GM06990 (cell line): ENCODE measurements around the gene SEC14L6.
A peak's percentile ranks its signal among the peaks of the same experiment; 100 is the strongest.

Experiments used
- DNase-seq: peaks from one replicate; pipeline ENCODE4 v3.0.0-alpha.2; 2011; ENCODE audit not compliant: insufficient read length; ENCODE audit errors: extremely low read depth
- H3K27me3 ChIP-seq: replicated peaks from 2 replicates; pipeline ENCODE4 v1.6.0; 2011; ENCODE audit warnings: low read length; ENCODE audit not compliant: control insufficient read depth, insufficient read depth
- H3K36me3 ChIP-seq: 2 replicates; pipeline ENCODE4 v1.5.1; 2011; ENCODE audit warnings: low read length; ENCODE audit not compliant: control insufficient read depth, insufficient read depth
- H3K4me3 ChIP-seq: replicated peaks from 2 replicates; pipeline ENCODE4 v1.5.1; 2011; ENCODE audit warnings: low read depth, mild to moderate bottlenecking, control low read depth, low read length
- TF ChIP-seq, protein P1 (sequence below): IDR thresholded peaks from 2 replicates; pipeline ENCODE4 v1.5.1; 2011; ENCODE audit warnings: low read length, control low read depth, mild to moderate bottlenecking, inconsistent platforms; ENCODE audit not compliant: insufficient read depth, poor library complexity, severe bottlenecking

Gene SEC14L6

GRCh38 chr22:30559889-30560288 is 13.3 kb upstream of the SEC14L6 start:
- no peaks in the 10 kb centered on the region; the same call in 1 of the 2 replicates for H3K27me3 ChIP-seq
- DNase-seq, result no peak

DNA sequence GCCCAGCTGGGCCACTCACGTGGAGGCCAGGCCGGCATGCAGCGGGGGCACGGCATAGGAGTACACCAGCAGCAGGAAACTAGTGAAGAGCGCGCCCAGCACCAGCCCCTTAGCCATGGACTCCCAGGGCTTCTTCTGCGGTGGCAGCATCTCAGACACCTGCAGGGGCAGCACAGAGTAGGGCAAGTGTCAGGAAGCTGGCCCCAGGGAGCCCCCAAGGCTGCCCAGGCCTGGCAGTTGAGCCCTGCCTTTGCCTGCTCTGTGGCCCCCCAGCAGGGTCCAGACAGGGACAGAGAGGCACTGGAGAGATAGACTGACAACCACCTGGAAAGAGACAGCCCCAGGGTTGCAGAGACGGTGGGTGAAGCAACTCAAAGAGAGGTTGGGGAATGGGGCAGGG is 10.7 kb upstream of the SEC14L6 start:
- no peak for DNase-seq
- no peaks in the 10 kb centered on the region for H3K36me3 ChIP-seq
- no peaks in the 10 kb centered on the region; the same call in 1 of the 2 replicates for H3K27me3 ChIP-seq
- TF ChIP-seq, protein P1, sequence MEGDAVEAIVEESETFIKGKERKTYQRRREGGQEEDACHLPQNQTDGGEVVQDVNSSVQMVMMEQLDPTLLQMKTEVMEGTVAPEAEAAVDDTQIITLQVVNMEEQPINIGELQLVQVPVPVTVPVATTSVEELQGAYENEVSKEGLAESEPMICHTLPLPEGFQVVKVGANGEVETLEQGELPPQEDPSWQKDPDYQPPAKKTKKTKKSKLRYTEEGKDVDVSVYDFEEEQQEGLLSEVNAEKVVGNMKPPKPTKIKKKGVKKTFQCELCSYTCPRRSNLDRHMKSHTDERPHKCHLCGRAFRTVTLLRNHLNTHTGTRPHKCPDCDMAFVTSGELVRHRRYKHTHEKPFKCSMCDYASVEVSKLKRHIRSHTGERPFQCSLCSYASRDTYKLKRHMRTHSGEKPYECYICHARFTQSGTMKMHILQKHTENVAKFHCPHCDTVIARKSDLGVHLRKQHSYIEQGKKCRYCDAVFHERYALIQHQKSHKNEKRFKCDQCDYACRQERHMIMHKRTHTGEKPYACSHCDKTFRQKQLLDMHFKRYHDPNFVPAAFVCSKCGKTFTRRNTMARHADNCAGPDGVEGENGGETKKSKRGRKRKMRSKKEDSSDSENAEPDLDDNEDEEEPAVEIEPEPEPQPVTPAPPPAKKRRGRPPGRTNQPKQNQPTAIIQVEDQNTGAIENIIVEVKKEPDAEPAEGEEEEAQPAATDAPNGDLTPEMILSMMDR, result no peak
- H3K4me3 ChIP-seq, result no peak overlapping the region

More at GRCh38 chr22:30559889-30560288, 13.3 kb upstream of the SEC14L6 start:
- no peaks in the 10 kb centered on the region for H3K36me3 ChIP-seq
- TF ChIP-seq, protein P1, result no peak
- H3K4me3 ChIP-seq, result no peak overlapping the region

GRCh38 chr22:30556388-30556787 is 9.8 kb upstream of the SEC14L6 start:
- Histone ChIP-seq H3K36me3 (no peaks in the 10 kb centered on the region), H3K27me3 (no peaks in the 10 kb centered on the region; the same call in 1 of the 2 replicates), H3K4me3 (no peak overlapping the region)
- DNase-seq, result no peak
- TF ChIP-seq, protein P1, result peak; percentile 3

GRCh38 chr22:30555282-30556210 is 9.0 kb upstream of the SEC14L6 start:
- no peak overlapping the region for H3K4me3 ChIP-seq

DNA sequence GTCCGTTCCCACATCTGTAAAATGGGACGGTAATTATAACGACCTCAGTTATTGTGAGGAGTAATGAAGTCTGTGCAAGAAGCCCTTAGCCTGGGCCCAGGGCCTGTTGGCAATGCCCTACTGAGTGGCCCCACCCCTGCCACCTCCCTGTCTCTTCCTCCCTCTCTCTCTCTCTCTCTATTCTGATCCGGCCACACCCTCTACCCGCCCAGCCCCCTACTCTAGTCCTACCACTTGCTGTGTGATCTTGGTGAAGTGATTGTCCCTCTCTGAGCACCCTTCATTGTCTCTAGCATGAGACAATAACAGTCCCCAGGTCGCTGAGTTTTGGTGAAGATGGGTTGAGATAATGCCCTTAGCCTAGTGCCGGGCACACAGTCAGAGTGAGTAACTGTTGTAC is 7.4 kb upstream of the SEC14L6 start:
- TF ChIP-seq, protein P1, result no peak
- Histone ChIP-seq H3K4me3 (no peak overlapping the region), H3K27me3 (peaks cover 2% of the 10 kb centered on the region), H3K36me3 (no peaks in the 10 kb centered on the region)
- DNase-seq, result no peak

More at GRCh38 chr22:30555282-30556210, 9.0 kb upstream of the SEC14L6 start:
- H3K36me3 ChIP-seq, result no peaks in the 10 kb centered on the region
- TF ChIP-seq, protein P1, result no peak
- no peak for DNase-seq
- peaks cover 2% of the 10 kb centered on the region for H3K27me3 ChIP-seq
